CD4-positive, alpha-beta T cell treated with Interleukin-4 for 1 hour (primary cell): Measurements from ENCODE around the gene PTPRJ.
A peak's percentile ranks its signal among the peaks of the same experiment; 100 is the strongest.
"Not testable (repeated sequence)": the region's sequence is repeated elsewhere in the genome, so short reads cannot be mapped to it uniquely, and the experiment has no call there.

Experiments used
- DNase-seq, 2 donors: peaks; one replicate each; pipeline ENCODE4 v3.0.0-alpha.2; 2020 to 2022

Gene PTPRJ

GRCh38 chr11:48123254-48123875 is 143.0 kb downstream of the PTPRJ start:
- DNase-seq, result no peak

GRCh38 chr11:48123934-48124755 is 143.8 kb downstream of the PTPRJ start:
- no peak for DNase-seq

GRCh38 chr11:48124880-48125279 is 144.5 kb downstream of the PTPRJ start:
- DNase-seq, result no peak

GRCh38 chr11:48125866-48126265 is 145.5 kb downstream of the PTPRJ start:
- DNase-seq, result no peak

- no peak for DNase-seq
Measured at GRCh38 chr11:48127521-48128183, 147.3 kb downstream of the PTPRJ start.

GRCh38 chr11:48129697-48130395 is 149.5 kb downstream of the PTPRJ start:
- no peak for DNase-seq

GRCh38 chr11:48134221-48134922 is 154.0 kb downstream of the PTPRJ start:
- DNase-seq, result no peak

GRCh38 chr11:48138222-48138621 is 157.9 kb downstream of the PTPRJ start:
- no peak for DNase-seq

GRCh38 chr11:48139896-48140295 is 159.5 kb downstream of the PTPRJ start:
- DNase-seq, result not testable (repeated sequence)

GRCh38 chr11:48141475-48142122 is 161.2 kb downstream of the PTPRJ start:
- DNase-seq, result peak in 1 of 2 donors; percentile 22

- DNase-seq, result no peak
Measured at GRCh38 chr11:48142889-48143288, 162.5 kb downstream of the PTPRJ start.

- DNase-seq, result no peak
Measured at GRCh38 chr11:48148749-48149148, 168.4 kb downstream of the PTPRJ start.

GRCh38 chr11:48150213-48150612 is 169.9 kb downstream of the PTPRJ start:
- no peak for DNase-seq

GRCh38 chr11:48154151-48154550 is 173.8 kb downstream of the PTPRJ start:
- no peak for DNase-seq

GRCh38 chr11:48161951-48162884 is 181.9 kb downstream of the PTPRJ start:
- no peak for DNase-seq

- no peak for DNase-seq
Measured at GRCh38 chr11:48162885-48163268, 182.5 kb downstream of the PTPRJ start.

GRCh38 chr11:48163360-48164100 is 183.2 kb downstream of the PTPRJ start:
- no peak for DNase-seq

GRCh38 chr11:48164836-48165235 is 184.5 kb downstream of the PTPRJ start:
- DNase-seq, result no peak

- no peak for DNase-seq
Measured at GRCh38 chr11:48165426-48165825, 185.1 kb downstream of the PTPRJ start.

- no peak for DNase-seq
Measured at GRCh38 chr11:48167380-48167779, 187.0 kb downstream of the PTPRJ start.
